SIG-M5 (cell line): ENCODE results near the gene KLF7.

Experiments
- DNase-seq: peaks from one replicate; lab custom pipeline; 2025; lab: John Stamatoyannopoulos, UW

KLF7 gene

GRCh38 chr2:207165121-207166038 lies at the start of gene KLF7:
Gene KLF7 (minus strand): TSS chr2:207165948. CDS start chr2:207165568, 380 bp downstream.
- no peak for DNase-seq

- no peak for DNase-seq
These were observed 49.6 kb upstream of the KLF7 start for GRCh38 chr2:207215308-207215707.

GRCh38 chr2:207214446-207214845 lies 48.7 kb upstream of the KLF7 start:
- no peak for DNase-seq

GRCh38 chr2:207206011-207206410 lies 40.3 kb upstream of the KLF7 start:
- DNase-seq = no peak

GRCh38 chr2:207205173-207205957 lies 39.6 kb upstream of the KLF7 start:
- DNase-seq = no peak

GRCh38 chr2:207203056-207203455 lies 37.3 kb upstream of the KLF7 start:
- no peak for DNase-seq

- no peak for DNase-seq
These were observed 36.9 kb upstream of the KLF7 start for GRCh38 chr2:207202645-207203044.

GRCh38 chr2:207201416-207201815 lies 35.7 kb upstream of the KLF7 start:
- no peak for DNase-seq

GRCh38 chr2:207200136-207200535 lies 34.4 kb upstream of the KLF7 start:
- no peak for DNase-seq

- DNase-seq = no peak
These were observed 28.3 kb upstream of the KLF7 start for GRCh38 chr2:207194028-207194427.

- no peak for DNase-seq
These were observed 23.1 kb upstream of the KLF7 start for GRCh38 chr2:207188626-207189419.

GRCh38 chr2:207185372-207185771 lies 19.6 kb upstream of the KLF7 start:
- DNase-seq = no peak

- DNase-seq = no peak
These were observed 19.0 kb upstream of the KLF7 start for GRCh38 chr2:207184768-207185167.

GRCh38 chr2:207184348-207184747 lies 18.6 kb upstream of the KLF7 start:
- DNase-seq = no peak

GRCh38 chr2:207183506-207183905 lies 17.8 kb upstream of the KLF7 start:
- no peak for DNase-seq

GRCh38 chr2:207182911-207183310 lies 17.2 kb upstream of the KLF7 start:
- DNase-seq = no peak

- no peak for DNase-seq
These were observed 16.0 kb upstream of the KLF7 start for GRCh38 chr2:207181526-207182274.

GRCh38 chr2:207180741-207181140 lies 15.0 kb upstream of the KLF7 start:
- DNase-seq = no peak

- DNase-seq = no peak
These were observed 10.5 kb upstream of the KLF7 start for GRCh38 chr2:207176247-207176646.

- no peak for DNase-seq
These were observed 7.9 kb upstream of the KLF7 start for GRCh38 chr2:207173641-207174040.

GRCh38 chr2:207167099-207167923 lies 1.6 kb upstream of the KLF7 start:
- DNase-seq = peak; percentile 73
